Measurements from ENCODE around the gene KLHDC10. TPM values are rescaled to one million over a fixed set of nuclear protein-coding genes. Genes with fewer than 3 reads are reported as not detected.

Gene KLHDC10
- total and polyA plus RNA-seq, 7 donors, result 7.8 to 22.5 (median 16.3) TPM

DNA sequence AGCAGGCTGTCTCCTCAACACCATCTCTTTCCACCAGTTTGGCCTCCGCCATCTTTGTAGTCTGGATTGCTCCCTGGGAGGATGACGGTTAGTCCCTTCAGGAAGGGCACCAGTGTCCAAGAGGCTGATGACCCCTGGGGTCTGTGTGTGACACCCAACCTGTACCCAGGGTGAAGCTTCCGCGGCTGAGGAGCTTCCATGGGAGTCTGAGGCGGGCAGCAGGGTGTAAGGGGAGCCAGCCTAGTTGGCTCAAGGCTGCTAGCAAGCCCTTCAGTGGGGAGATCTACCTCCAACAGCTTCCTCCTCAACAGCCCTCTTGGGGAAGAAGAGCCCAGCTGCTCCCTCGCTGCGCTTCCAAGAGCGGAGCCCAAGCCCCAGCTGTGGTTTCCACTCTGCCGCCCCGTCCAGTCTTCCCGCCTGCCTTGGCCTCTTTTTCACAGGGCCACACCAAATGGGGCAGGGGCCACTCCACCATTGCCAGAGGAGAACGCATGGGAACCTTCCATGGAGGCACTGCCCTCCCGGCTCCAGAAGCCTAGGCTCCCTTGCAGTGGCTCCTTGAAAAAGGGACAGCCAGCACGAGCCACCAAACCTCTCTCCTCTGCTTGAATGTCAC is 77.5 kb downstream of the KLHDC10 start:
- Histone ChIP-seq H3K36me3 (no peaks in the 10 kb centered on the region), H3K9me3 (no peaks in the 10 kb centered on the region), H3K27me3 (no peaks in the 10 kb centered on the region), H3K4me1 (peaks cover 0 to 4% (median 0%) of the 10 kb centered on the region in 4 donors), H3K27ac (no peak overlapping the region), H3K4me3 (no peak overlapping the region)
- intact Hi-C loops (cut with DNase I), result no loop called here
- WGBS, 2 donors, result 89 to 98% methylated on average over 14 of the region's 14 CpGs
- TF ChIP-seq POLR2AphosphoS5 (IDR thresholded peaks at IDR 0.05) (no peak), POLR2A (IDR thresholded peaks at IDR 0.05) (no peak), EP300 (IDR thresholded peaks at IDR 0.05) (no peak)
- TF ChIP-seq, protein P1, sequence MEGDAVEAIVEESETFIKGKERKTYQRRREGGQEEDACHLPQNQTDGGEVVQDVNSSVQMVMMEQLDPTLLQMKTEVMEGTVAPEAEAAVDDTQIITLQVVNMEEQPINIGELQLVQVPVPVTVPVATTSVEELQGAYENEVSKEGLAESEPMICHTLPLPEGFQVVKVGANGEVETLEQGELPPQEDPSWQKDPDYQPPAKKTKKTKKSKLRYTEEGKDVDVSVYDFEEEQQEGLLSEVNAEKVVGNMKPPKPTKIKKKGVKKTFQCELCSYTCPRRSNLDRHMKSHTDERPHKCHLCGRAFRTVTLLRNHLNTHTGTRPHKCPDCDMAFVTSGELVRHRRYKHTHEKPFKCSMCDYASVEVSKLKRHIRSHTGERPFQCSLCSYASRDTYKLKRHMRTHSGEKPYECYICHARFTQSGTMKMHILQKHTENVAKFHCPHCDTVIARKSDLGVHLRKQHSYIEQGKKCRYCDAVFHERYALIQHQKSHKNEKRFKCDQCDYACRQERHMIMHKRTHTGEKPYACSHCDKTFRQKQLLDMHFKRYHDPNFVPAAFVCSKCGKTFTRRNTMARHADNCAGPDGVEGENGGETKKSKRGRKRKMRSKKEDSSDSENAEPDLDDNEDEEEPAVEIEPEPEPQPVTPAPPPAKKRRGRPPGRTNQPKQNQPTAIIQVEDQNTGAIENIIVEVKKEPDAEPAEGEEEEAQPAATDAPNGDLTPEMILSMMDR (IDR thresholded peaks at IDR 0.05), result no peak
- no peak for DNase-seq

DNA sequence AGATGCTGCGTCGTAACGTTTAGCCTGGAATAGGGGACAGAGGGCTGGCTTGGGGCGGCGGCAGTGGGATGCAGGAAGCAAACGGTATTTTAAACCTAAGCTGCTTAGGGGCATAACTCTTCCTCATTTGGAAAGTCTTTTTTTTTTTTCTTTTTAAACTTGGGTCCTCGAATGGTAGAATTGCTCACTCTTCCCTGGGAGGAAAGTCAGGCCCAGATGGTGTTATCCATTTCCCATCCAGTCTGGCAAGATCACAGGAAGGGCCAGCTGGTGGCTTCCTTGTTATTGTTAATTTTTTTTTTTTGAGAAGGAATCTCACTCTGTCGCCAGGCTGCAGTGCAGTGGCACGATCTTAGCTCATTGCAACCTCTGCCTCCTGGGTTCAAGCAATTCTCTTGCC is 78.2 kb downstream of the KLHDC10 start:
- Histone ChIP-seq H3K36me3 (no peaks in the 10 kb centered on the region), H3K9me3 (no peaks in the 10 kb centered on the region), H3K4me1 (peaks cover 0 to 4% (median 0%) of the 10 kb centered on the region in 4 donors), H3K27ac (no peak overlapping the region), H3K27me3 (no peaks in the 10 kb centered on the region), H3K4me3 (no peak overlapping the region)
- DNase-seq, result no peak
- intact Hi-C loops (cut with DNase I), result no loop called here
- WGBS, 2 donors, result 71 to 82% methylated on average over 9 of the region's 9 CpGs
- no peak for TF ChIP-seq EP300 (IDR thresholded peaks at IDR 0.05)
- TF ChIP-seq, protein P1 (IDR thresholded peaks at IDR 0.05), result no peak
- no peak for TF ChIP-seq POLR2AphosphoS5 (IDR thresholded peaks at IDR 0.05)
- TF ChIP-seq POLR2A (IDR thresholded peaks at IDR 0.05), result no peak

GRCh38 chr7:130149281-130150139 is 79.2 kb downstream of the KLHDC10 start:
- intact Hi-C loops (cut with DNase I), result no loop called here
- peaks cover 0 to 3% (median 0%) of the 10 kb centered on the region in 4 donors for H3K4me1 ChIP-seq
- TF ChIP-seq, protein P1 (IDR thresholded peaks at IDR 0.05), result no peak
- no peak for TF ChIP-seq POLR2AphosphoS5 (IDR thresholded peaks at IDR 0.05)
- TF ChIP-seq EP300 (IDR thresholded peaks at IDR 0.05), result no peak
- no peak for TF ChIP-seq POLR2A (IDR thresholded peaks at IDR 0.05)
- H3K4me3 ChIP-seq, result no peak overlapping the region
- no peak overlapping the region for H3K27ac ChIP-seq
- DNase-seq, result no peak
- no peaks in the 10 kb centered on the region for H3K9me3 ChIP-seq
- no peaks in the 10 kb centered on the region for H3K36me3 ChIP-seq
- H3K27me3 ChIP-seq, result peaks cover 0 to 7% (median 0%) of the 10 kb centered on the region in 3 donors
- WGBS, 2 donors, result 24 to 50% methylated on average over 20 of the region's 20 CpGs

- intact Hi-C loops (cut with DNase I), result no loop called here
- WGBS, 2 donors, result 77 to 97% methylated on average over 11 of the region's 11 CpGs
- no peak for DNase-seq
- Histone ChIP-seq H3K4me1 (peaks cover 0 to 5% (median 0%) of the 10 kb centered on the region in 4 donors), H3K36me3 (no peaks in the 10 kb centered on the region), H3K4me3 (no peak overlapping the region), H3K27ac (no peak overlapping the region), H3K9me3 (no peaks in the 10 kb centered on the region), H3K27me3 (peaks cover 0 to 8% (median 0%) of the 10 kb centered on the region in 3 donors)
- TF ChIP-seq EP300 (IDR thresholded peaks at IDR 0.05) (no peak), POLR2AphosphoS5 (IDR thresholded peaks at IDR 0.05) (no peak), POLR2A (IDR thresholded peaks at IDR 0.05) (no peak)
- TF ChIP-seq, protein P1 (IDR thresholded peaks at IDR 0.05), result no peak
Measured at GRCh38 chr7:130150587-130150986, 80.3 kb downstream of the KLHDC10 start.
